ENCODE results near the gene DUOXA2.

DUOXA2 gene

GRCh38 chr15:45093013-45093412 lies 21.1 kb upstream of the DUOXA2 start:
- TF ChIP-seq SIN3A (IDR thresholded peaks at IDR 0.05; ENCODE audit: borderline replicate concordance, insufficient read depth, low read length): no peak
- TF ChIP-seq TAF1 (IDR thresholded peaks at IDR 0.05; ENCODE audit: borderline replicate concordance, insufficient read depth, low read length): no peak
- TF ChIP-seq REST (IDR thresholded peaks at IDR 0.05; ENCODE audit: insufficient read depth in 1 of 2, low read depth in 2 of 2, low read length in 2 of 2): no peak

- TF ChIP-seq FOXP2 (optimal IDR thresholded peaks at IDR 0.05; ENCODE audit: borderline replicate concordance, extremely low read depth, extremely low read length, insufficient read depth) (no peak), POLR2AphosphoS5 (IDR thresholded peaks at IDR 0.05; ENCODE audit: low read depth, low read length) (no peak), SIN3A (IDR thresholded peaks at IDR 0.05; ENCODE audit: borderline replicate concordance, insufficient read depth, low read length) (no peak), TAF1 (IDR thresholded peaks at IDR 0.05; ENCODE audit: borderline replicate concordance, insufficient read depth, low read length) (no peak), REST (IDR thresholded peaks at IDR 0.05; ENCODE audit: insufficient read depth in 1 of 2, low read depth in 2 of 2, low read length in 2 of 2) (no peak)
Measured at GRCh38 chr15:45093622-45094357, 20.3 kb upstream of the DUOXA2 start.

GRCh38 chr15:45094358-45094730 lies 19.8 kb upstream of the DUOXA2 start:
- TF ChIP-seq SIN3A (IDR thresholded peaks at IDR 0.05; ENCODE audit: borderline replicate concordance, insufficient read depth, low read length): no peak
- no peak for TF ChIP-seq TAF1 (IDR thresholded peaks at IDR 0.05; ENCODE audit: borderline replicate concordance, insufficient read depth, low read length)
- no peak for TF ChIP-seq POLR2AphosphoS5 (IDR thresholded peaks at IDR 0.05; ENCODE audit: low read depth, low read length)
- TF ChIP-seq FOXP2 (optimal IDR thresholded peaks at IDR 0.05; ENCODE audit: borderline replicate concordance, extremely low read depth, extremely low read length, insufficient read depth): no peak
- no peak for TF ChIP-seq REST (IDR thresholded peaks at IDR 0.05; ENCODE audit: insufficient read depth in 1 of 2, low read depth in 2 of 2, low read length in 2 of 2)

GRCh38 chr15:45095661-45096060 lies 18.5 kb upstream of the DUOXA2 start:
- TF ChIP-seq SIN3A (IDR thresholded peaks at IDR 0.05; ENCODE audit: borderline replicate concordance, insufficient read depth, low read length) (no peak), POLR2AphosphoS5 (IDR thresholded peaks at IDR 0.05; ENCODE audit: low read depth, low read length) (no peak), TAF1 (IDR thresholded peaks at IDR 0.05; ENCODE audit: borderline replicate concordance, insufficient read depth, low read length) (no peak), REST (IDR thresholded peaks at IDR 0.05; ENCODE audit: insufficient read depth in 1 of 2, low read depth in 2 of 2, low read length in 2 of 2) (no peak)

GRCh38 chr15:45097466-45097865 lies 16.7 kb upstream of the DUOXA2 start:
- TF ChIP-seq REST (IDR thresholded peaks at IDR 0.05; ENCODE audit: insufficient read depth in 1 of 2, low read depth in 2 of 2, low read length in 2 of 2) (no peak), POLR2AphosphoS5 (IDR thresholded peaks at IDR 0.05; ENCODE audit: low read depth, low read length) (no peak), SIN3A (IDR thresholded peaks at IDR 0.05; ENCODE audit: borderline replicate concordance, insufficient read depth, low read length) (no peak), FOXP2 (optimal IDR thresholded peaks at IDR 0.05; ENCODE audit: borderline replicate concordance, extremely low read depth, extremely low read length, insufficient read depth) (no peak), TAF1 (IDR thresholded peaks at IDR 0.05; ENCODE audit: borderline replicate concordance, insufficient read depth, low read length) (no peak)

All from PFSK-1 (cell line).